Thyroid gland (tissue), 4 donors: ENCODE results near the gene TMEM120A.

ENCODE experiments used
- POLR2A ChIP-seq, 2 donors: fragments of 450-650 bp; IDR thresholded peaks; one replicate each; pipeline ENCODE4 v1.6.1; 2017; ENCODE audit warnings: antibody characterized with exemption in 2 of 2, mild to moderate bottlenecking in 2 of 2, moderate library complexity in 1 of 2
- TF ChIP-seq, protein P1 (sequence below), 6 experiments: fragments of 200-600 bp in 3 of 6; fragments of 450-650 bp in 3 of 6; sonication (generic) in 3 of 6; IDR thresholded peaks; one replicate each; pipeline ENCODE4 v1.5.1; 2016 to 2019; ENCODE audit warnings: antibody characterized with exemption in 6 of 6, mild to moderate bottlenecking in 2 of 6, inconsistent platforms in 1 of 6, moderate library complexity in 1 of 6

DNA sequence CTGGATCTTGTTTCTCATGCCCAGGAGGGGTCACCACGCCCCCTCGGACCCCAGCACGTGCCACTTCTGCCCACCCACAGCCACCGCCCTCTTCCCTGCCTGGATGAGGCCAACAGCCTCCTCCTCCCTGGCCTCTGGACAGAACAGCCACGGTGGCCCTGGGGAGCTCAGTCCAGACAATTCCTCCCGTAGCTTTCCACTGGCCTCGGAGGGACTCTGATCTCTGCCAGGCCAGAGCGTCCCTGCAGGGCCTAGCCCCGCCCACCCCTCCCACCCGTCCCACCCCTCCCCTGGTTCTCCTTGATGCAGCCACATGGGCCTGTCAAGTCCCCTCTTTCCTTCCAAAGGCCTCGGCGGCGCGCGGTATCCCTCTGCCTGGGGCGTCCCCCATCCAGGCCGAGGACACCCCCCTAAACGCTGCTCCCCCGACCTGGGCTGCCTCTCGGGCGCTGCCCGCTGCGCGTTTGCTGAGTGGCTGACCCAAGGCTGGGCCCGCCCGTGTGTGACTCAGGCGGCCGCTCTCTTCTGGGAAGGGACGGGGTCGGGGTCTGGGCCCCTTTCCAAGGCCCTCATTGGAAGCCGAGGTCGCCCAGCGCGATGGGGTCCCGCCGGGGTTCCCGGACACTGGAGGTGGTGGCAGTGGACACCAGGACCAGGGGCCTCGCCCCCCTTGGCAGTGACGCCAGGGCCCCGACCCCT is 557 bp downstream of the TMEM120A start:
- TF ChIP-seq POLR2A (IDR thresholded peaks at IDR 0.05): peak in 1 of 2 donors; percentile 13
- TF ChIP-seq, protein P1, sequence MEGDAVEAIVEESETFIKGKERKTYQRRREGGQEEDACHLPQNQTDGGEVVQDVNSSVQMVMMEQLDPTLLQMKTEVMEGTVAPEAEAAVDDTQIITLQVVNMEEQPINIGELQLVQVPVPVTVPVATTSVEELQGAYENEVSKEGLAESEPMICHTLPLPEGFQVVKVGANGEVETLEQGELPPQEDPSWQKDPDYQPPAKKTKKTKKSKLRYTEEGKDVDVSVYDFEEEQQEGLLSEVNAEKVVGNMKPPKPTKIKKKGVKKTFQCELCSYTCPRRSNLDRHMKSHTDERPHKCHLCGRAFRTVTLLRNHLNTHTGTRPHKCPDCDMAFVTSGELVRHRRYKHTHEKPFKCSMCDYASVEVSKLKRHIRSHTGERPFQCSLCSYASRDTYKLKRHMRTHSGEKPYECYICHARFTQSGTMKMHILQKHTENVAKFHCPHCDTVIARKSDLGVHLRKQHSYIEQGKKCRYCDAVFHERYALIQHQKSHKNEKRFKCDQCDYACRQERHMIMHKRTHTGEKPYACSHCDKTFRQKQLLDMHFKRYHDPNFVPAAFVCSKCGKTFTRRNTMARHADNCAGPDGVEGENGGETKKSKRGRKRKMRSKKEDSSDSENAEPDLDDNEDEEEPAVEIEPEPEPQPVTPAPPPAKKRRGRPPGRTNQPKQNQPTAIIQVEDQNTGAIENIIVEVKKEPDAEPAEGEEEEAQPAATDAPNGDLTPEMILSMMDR (IDR thresholded peaks at IDR 0.05): no peak
